Activated CD8-positive, alpha-beta T cell treated with anti-CD3 and anti-CD28 coated beads for 36 hours (primary cell): ENCODE results near the gene NRG3. TPM values are rescaled to one million over a fixed set of nuclear protein-coding genes. Genes with fewer than 3 reads are reported as not detected.

ENCODE experiments used
- ATAC-seq: fragments of 200-7000 bp; cut with Tn5 transposase; one replicate; pipeline ENCODE4 v1.10.0; 2021; ENCODE audit warnings: mild to moderate bottlenecking, moderate library complexity
- CTCF ChIA-PET: fragments of 350-600 bp; sonication (Branson Sonifier 250); formaldehyde crosslinking; loops from one replicate; lab custom pipeline; 2021; ENCODE audit warnings: antibody characterized with exemption; lab: Charles Lee
- POLR2A ChIA-PET: fragments of 350-600 bp; sonication (Branson Sonifier 250); formaldehyde crosslinking; loops from one replicate; lab custom pipeline; 2021; ENCODE audit warnings: antibody characterized with exemption; lab: Charles Lee
- DNase-seq: peaks from one replicate; pipeline ENCODE4 v3.0.0-alpha.2; 2020
- H3K27ac Mint-ChIP-seq: one replicate; pipeline ENCODE4 v1.8.0; 2021; ENCODE audit warnings: mild to moderate bottlenecking, mixed read lengths
- H3K27me3 Mint-ChIP-seq: one replicate; pipeline ENCODE4 v1.8.0; 2021; ENCODE audit warnings: mixed read lengths
- H3K36me3 Mint-ChIP-seq: one replicate; pipeline ENCODE4 v1.8.0; 2021; ENCODE audit warnings: low read depth, mixed read lengths
- H3K4me1 Mint-ChIP-seq: one replicate; pipeline ENCODE4 v1.8.0; 2021; ENCODE audit warnings: low read depth, mixed read lengths
- H3K4me3 Mint-ChIP-seq: one replicate; pipeline ENCODE4 v1.8.0; 2021; ENCODE audit warnings: mild to moderate bottlenecking, moderate library complexity, mixed read lengths
- H3K9me3 Mint-ChIP-seq: one replicate; pipeline ENCODE4 v1.8.0; 2021; ENCODE audit warnings: mixed read lengths
- CTCF ChIP-seq: fragments of 200-600 bp; IDR thresholded peaks from one replicate; pipeline ENCODE4 v1.8.0; 2022; ENCODE audit warnings: antibody characterized with exemption, mild to moderate bottlenecking
- intact Hi-C: fragments of 100-400 bp; cut with micrococcal nuclease; formaldehyde crosslinking; loops from one replicate; pipeline ENCODE4 v1.10.0; 2022
- total RNA-seq, 2 experiments: library from RNA; stranded (reverse); gene quantifications; one replicate each; pipeline ENCODE4 v1.2.3, GENCODE V29; 2021

Gene NRG3
- total RNA-seq, 2 experiments from 2014 or later = not detected

- no peaks in the 10 kb centered on the region for H3K36me3 Mint-ChIP-seq
- DNase-seq (no peak), ATAC-seq (no peak)
- H3K27ac Mint-ChIP-seq = no peak overlapping the region
- no peak overlapping the region for H3K4me3 Mint-ChIP-seq
- no peaks in the 10 kb centered on the region for H3K27me3 Mint-ChIP-seq
- ChIA-PET POLR2A (interaction anchor here (0.6 kb wide), 1 partner anchor 112 kb away, joined by 4 read pairs; no protein-coding TSS in a partner anchor), CTCF (no interaction called here)
- intact Hi-C loops = no loop called here
- H3K4me1 Mint-ChIP-seq = no peaks in the 10 kb centered on the region
- no peak for TF ChIP-seq CTCF
- no peaks in the 10 kb centered on the region for H3K9me3 Mint-ChIP-seq
Measured at GRCh38 chr10:82211346-82211745, 336.4 kb downstream of the NRG3 start.

- Mint-ChIP-seq H3K4me1 (no peaks in the 10 kb centered on the region), H3K36me3 (no peaks in the 10 kb centered on the region), H3K4me3 (no peak overlapping the region), H3K27me3 (no peaks in the 10 kb centered on the region), H3K27ac (no peak overlapping the region), H3K9me3 (no peaks in the 10 kb centered on the region)
- ChIA-PET CTCF (no interaction called here), POLR2A (no interaction called here)
- DNase-seq (no peak), ATAC-seq (no peak)
- no peak for TF ChIP-seq CTCF
- intact Hi-C loops = no loop called here
Measured at GRCh38 chr10:82212753-82213152, 337.8 kb downstream of the NRG3 start.

GRCh38 chr10:82213784-82214183 is 338.8 kb downstream of the NRG3 start:
- intact Hi-C loops = no loop called here
- Mint-ChIP-seq H3K4me1 (no peaks in the 10 kb centered on the region), H3K4me3 (no peak overlapping the region), H3K27me3 (no peaks in the 10 kb centered on the region), H3K36me3 (no peaks in the 10 kb centered on the region), H3K9me3 (no peaks in the 10 kb centered on the region), H3K27ac (no peak overlapping the region)
- no peak for TF ChIP-seq CTCF
- DNase-seq (no peak), ATAC-seq (no peak)
- ChIA-PET CTCF (no interaction called here), POLR2A (no interaction called here)

GRCh38 chr10:82221056-82221455 is 346.1 kb downstream of the NRG3 start:
- no peak for TF ChIP-seq CTCF
- no peaks in the 10 kb centered on the region for H3K9me3 Mint-ChIP-seq
- ATAC-seq (no peak), DNase-seq (no peak)
- H3K27ac Mint-ChIP-seq = no peak overlapping the region
- no peaks in the 10 kb centered on the region for H3K4me1 Mint-ChIP-seq
- intact Hi-C loops = no loop called here
- no peak overlapping the region for H3K4me3 Mint-ChIP-seq
- ChIA-PET POLR2A (no interaction called here), CTCF (no interaction called here)
- no peaks in the 10 kb centered on the region for H3K36me3 Mint-ChIP-seq
- no peaks in the 10 kb centered on the region for H3K27me3 Mint-ChIP-seq

GRCh38 chr10:82221601-82222149 is 346.7 kb downstream of the NRG3 start:
- DNase-seq = no peak
- no peak for ATAC-seq
- H3K36me3 Mint-ChIP-seq = no peaks in the 10 kb centered on the region
- no peaks in the 10 kb centered on the region for H3K4me1 Mint-ChIP-seq
- H3K4me3 Mint-ChIP-seq = no peak overlapping the region
- no peak overlapping the region for H3K27ac Mint-ChIP-seq
- CTCF ChIA-PET = no interaction called here
- POLR2A ChIA-PET = no interaction called here
- no peaks in the 10 kb centered on the region for H3K27me3 Mint-ChIP-seq
- H3K9me3 Mint-ChIP-seq = no peaks in the 10 kb centered on the region
- intact Hi-C loops = no loop called here
- TF ChIP-seq CTCF = no peak
